ENCODE data around the gene DUS2.

The DUS2 gene

DNA sequence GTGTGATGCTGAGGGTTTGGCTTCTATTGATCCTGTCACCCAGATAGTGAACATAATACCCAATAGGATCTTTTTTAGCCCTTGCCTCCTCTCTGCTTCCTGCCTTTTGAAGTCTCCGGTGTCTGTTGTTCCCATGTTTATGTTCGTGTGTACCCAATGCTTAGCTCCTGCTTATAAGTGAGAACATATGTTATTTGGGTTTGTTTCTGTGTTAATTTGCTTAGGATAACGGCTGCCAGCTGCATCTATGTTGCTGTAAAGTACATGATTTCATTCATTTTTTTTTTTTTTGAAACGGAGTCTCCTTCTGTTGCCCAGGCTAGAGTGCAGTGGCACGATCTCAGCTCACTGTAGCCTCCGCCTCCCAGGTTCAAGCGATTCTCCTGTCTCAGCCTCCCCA lies 23.0 kb downstream of the DUS2 start:
- no peak for DNase-seq (ENCODE audit: low read depth in 2 of 2)

DNA sequence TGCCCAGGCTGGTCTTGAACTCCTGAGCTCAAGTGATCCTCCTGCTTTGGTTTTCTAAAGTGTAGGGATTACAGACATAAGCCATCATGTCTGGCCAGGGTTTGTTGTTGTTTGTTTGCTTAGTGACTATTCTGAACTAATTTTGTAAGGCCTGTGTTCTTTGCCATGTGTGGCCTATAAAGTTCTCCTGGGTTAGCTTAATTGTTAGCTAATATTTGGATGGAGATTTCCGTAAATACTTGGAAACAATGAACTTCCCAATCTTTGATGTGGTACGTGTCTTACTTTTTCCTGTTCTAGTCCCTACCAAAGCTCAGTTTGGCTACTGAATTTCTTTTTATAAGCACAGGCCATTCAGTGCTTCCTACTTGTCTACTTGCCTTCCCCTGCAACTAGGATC lies 24.9 kb downstream of the DUS2 start:
- no peak for DNase-seq (ENCODE audit: low read depth in 2 of 2)

DNA sequence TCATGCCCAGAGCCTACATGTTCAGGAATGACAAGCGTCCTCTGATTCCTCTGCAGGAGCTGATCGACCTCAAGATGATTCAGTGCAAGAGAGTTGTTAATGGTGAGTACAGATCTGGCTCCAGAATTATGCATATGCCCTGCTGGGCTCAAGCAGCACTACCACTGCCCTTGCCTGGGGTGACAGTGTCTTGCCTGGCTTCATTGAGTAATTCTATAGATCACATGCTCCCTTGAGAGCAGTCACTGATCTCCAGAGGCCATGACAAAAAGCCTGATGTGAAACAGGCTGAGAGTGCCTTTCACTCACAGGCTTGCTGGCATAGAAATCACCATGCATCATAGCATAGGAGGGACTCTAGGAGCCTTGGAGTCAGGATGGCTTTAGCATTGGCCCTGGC lies 26.4 kb downstream of the DUS2 start:
- DNase-seq (ENCODE audit: low read depth in 2 of 2): no peak

DNA sequence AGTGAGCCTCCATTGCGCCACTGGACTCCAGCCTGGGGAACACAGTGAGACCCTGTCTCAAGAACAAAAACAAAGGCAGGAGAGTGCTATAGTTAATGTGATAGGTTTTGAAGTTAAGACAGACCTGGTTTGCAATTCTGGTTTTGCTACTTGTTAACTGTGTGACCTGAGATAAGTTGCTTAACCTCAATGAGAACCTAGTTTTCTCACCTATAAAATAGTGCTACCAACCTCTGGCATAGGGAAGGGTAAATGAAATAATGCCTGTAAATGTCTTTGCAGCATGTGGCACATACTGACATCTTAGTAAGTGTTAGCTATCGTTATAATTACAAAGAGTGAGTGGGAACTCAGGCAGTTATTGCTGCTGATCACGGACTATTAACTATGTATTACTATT lies 32.3 kb downstream of the DUS2 start:
- no peak for DNase-seq (ENCODE audit: low read depth in 2 of 2)

DNA sequence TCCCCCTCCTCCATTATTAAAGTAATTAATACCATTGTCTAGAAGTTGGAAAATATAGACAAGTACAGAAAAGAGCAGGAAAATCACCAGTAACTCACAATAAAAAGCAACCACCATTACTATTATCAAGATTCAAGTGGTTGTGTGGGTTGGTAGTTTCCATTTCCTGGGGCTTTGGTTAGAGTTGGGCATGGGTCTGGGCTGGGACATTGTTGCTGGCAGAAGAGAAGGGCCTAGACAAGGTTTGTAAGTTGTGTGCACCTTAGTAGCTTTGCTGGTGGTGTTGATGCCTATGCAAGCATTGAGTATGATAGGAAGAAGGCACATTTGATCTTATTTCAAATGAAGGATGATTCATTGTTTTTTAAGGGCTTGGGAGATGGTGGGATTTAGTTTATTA lies 36.7 kb downstream of the DUS2 start:
- DNase-seq (ENCODE audit: low read depth in 2 of 2): no peak

DNA sequence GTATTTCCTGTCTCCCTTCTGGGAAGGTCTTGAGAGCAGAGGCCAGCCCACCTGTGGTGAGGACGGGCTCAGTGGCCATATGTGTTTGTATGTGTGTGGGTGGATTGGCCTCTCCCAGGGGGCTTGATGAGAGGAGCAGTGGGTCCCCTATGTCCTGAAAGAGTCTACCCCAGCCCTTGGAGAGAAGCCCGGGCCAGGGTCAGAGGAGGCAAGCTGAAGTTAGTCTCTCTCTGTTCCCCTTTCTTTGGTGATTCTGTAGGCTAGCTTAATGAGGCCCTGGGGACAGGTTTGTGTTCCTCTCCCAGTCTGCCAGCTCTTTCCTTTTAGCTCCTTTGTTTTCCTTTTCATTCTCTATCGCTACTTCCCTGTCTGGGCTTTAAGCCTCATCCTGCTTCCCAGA lies 38.3 kb downstream of the DUS2 start:
- DNase-seq (ENCODE audit: low read depth in 2 of 2): no peak

DNA sequence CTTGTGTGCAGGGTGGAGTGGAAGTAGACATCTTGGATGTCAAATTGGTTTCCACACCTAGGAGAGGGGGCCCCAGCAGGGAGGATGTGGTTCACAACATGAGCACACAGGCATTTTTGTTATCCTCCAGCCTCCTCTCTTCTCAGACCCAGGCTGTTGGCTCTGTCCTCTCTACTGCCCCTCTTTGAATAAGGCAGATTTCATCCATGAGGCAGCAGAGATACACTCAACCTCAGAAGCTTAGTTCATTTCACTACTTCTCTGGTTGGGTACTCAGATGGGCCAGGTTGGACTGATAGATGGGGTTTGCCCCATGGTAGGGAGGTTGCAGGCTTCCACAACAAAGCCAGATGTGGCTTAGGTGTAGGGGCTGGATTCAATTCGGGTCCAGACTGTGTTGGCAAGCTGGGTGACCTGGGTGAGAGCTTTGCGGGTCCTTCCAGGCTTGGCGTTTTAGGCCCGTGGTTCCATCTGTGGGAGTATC lies 39.9 kb downstream of the DUS2 start:
- DNase-seq (ENCODE audit: low read depth in 2 of 2): no peak

DNA sequence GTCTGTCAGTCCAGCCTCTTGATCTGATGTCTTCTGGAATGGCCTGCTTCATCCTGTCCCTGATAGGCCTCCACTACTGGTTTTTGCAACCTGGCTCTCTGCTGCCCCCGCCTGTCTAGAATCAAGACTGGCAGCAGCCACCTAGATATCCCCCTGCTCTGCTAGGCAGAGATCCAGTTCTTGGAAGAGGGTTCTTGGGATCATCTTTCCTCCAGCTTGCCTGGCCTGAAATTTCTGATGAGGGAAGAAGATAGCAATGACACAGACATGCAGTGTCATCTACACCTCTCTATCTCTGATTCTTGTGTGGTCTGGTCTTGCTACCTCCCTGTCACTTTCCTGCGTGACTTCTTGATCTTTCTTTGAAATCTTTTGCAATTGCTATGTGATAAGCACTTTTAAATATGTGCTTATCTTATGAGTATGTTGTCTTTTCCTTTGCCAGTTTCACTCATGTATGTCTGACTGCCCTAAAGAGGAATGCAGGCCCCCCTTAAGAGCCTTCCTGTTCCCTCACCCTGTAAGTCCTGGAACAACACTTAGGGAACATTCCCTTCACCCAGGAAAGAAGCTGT lies 41.8 kb downstream of the DUS2 start:
- peak; percentile 47 to 54 for DNase-seq (ENCODE audit: low read depth in 2 of 2)

DNA sequence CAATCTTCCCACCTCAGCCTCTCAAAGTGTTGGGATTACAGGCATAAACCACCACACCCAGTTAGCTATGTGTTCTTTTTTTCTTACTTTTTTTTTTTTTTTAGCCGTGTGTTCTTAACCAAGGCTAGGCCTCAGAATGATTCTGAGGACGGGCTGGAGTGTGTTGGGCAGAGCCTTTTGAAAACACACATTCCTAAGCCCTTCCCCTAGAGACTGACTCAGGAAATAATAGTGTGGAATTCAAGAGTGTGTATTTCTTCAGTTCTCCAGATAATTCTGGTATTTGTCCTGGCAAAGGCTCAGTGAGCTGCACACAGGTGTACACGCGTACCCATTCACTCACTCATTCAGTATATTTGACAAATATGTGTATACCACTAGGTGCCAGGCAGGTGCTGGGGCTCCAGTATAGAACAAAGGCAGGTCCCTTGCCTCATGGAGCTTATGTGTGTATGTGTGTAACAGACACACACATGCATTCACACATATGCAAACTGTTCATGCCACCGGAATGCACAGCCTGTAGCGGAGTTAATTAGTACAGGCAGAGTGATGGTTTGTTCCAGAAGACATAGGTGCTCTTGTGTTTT lies 42.7 kb downstream of the DUS2 start:
- DNase-seq (ENCODE audit: low read depth in 2 of 2): no peak

DNA sequence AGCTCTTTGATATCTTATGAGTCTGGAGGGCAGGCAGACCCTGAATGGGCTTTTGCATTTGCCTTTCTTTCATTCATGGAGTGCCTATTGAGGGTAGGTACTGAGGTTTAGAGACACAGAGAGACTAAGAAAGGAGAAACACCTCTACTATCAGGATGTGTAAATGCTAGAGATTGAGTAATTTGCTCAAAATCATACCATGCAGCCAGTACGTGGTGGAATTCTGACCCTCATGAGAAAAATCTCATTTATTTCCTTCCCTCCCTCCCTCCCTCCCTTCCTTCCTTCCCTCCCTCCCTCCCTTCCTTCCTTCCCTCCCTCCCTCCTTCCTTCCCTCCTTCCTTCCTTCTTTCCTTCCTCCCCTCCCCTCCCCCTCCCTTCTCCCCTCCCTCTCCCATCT lies 43.7 kb downstream of the DUS2 start:
- no peak for DNase-seq (ENCODE audit: low read depth in 2 of 2)

DNA sequence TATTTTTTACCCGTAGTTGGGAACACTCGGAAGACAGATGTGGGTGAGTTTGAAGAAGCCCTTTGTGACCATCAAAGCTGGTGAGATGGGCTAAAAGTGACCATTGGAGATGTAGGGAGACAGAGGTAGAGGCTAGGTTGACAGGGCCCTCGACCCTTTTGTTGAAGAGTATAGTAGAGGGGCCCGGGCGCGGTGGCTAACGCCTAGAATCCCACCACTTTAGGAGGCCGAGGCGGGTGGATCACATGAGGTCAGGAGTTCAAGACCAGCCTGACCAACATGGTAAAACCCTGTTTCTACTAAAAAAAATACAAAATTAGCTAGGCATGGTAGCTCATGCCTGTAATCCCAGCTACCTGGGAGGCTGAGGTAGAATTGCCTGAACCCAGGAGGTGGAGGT lies 45.8 kb downstream of the DUS2 start:
- no peak for DNase-seq (ENCODE audit: low read depth in 2 of 2)

DNA sequence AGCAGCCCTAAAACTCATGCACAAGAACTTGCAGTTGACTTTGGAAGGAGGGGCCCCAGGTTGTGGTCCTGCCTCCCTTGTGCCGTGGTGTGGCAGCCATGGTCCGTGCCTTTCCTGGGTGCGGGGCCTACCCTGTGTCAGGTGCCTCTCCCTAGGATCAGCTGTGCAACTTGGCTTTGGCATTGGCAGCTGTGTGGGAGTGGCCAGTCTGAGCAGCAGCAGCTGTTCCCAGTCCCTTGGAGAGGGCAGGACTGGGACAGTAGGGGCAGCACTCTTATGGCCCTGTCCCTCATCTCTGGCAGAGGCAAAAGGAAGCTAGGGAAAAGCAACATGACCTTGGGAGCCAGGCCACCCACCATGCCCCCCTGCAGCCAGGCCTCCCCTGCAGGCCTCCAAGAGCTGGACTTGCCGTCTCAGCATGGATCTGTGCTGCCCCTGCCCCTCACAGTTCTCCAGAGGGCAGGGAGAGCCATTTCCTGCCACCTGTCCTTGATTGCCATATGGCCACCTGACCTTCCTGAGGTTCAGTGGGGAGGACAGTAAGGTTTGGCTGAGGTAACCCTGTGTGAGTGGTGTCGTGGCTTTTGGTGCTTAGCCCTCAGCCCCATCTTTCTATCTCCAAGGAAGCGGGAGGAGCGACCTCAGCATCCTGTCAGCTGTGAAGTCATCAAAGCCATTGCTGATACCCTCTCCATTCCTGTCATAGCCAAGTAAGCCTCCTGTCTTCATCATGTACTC lies 46.6 kb downstream of the DUS2 start:
- no peak for DNase-seq (ENCODE audit: low read depth in 2 of 2)

DNA sequence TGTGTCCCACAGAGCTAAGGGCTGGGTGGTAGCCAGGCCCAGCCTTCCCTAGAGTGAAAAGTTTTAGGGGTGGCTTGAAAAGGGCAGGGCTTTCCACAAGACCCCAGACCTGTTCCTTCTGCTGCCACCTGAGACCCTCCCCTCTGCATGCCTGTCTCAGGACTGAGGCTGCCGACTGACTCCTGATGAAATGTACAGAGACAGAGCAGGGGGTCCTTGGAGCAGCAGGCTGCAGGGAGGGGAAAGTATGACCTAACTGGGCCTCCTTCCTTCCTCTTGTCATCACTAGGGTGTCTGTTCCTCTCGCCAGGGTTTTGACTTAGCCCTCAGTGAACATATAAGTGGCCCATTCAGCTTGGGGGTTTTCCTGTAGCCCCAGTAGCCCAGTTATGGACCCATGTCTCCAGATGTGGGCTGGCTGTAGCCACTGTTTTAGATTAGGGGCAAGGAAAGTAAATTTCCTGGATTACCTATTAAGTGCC lies 47.2 kb downstream of the DUS2 start:
- DNase-seq (ENCODE audit: low read depth in 2 of 2): no peak

DNA sequence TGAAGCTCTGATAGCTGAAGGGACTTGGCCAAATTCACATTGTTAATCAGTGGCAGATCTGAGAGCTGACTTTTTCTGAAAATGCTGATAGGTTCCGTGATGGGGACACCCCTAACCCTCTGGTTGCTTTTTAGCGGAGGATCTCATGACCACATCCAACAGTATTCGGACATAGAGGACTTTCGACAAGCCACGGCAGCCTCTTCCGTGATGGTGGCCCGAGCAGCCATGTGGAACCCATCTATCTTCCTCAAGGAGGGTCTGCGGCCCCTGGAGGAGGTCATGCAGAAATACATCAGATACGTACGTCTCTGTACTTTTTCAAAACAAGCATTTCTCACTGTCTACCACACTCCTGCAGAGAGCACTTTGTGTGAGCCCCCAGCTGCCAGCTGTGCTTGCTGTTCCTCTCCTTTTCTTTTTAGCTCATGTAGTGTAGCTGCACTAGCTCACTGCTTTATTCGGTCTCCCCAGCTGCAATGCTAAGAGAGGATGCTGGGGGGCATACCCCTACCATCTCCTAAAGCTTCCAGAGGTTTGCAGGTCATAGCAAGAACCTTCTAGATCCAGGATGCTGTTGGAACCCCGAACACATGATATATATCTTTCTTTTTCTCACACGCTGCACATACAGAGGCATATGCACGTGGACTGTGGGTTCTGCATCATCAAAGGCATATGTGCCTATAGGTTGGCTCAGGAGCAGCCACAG lies 47.9 kb downstream of the DUS2 start:
- DNase-seq (ENCODE audit: low read depth in 2 of 2): no peak

DNA sequence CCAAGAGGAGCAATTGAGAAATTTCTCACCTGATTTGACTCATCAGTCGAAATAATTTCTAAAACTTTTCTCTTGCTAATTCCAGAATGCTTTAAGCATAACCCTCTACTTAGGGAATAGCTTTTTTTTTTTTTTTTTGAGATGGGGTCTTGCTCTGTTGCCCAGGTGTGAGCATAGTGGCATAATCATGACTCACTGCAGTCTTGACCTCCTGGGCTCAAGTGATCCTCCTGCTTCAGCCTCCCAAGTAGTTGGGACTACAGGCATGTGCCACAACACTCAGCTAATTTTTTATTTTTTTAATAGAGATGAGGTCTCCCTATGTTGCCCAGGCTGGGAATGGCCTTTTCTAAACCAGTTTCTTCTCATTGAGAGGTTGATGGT lies 48.4 kb downstream of the DUS2 start:
- DNase-seq (ENCODE audit: low read depth in 2 of 2): no peak

DNA sequence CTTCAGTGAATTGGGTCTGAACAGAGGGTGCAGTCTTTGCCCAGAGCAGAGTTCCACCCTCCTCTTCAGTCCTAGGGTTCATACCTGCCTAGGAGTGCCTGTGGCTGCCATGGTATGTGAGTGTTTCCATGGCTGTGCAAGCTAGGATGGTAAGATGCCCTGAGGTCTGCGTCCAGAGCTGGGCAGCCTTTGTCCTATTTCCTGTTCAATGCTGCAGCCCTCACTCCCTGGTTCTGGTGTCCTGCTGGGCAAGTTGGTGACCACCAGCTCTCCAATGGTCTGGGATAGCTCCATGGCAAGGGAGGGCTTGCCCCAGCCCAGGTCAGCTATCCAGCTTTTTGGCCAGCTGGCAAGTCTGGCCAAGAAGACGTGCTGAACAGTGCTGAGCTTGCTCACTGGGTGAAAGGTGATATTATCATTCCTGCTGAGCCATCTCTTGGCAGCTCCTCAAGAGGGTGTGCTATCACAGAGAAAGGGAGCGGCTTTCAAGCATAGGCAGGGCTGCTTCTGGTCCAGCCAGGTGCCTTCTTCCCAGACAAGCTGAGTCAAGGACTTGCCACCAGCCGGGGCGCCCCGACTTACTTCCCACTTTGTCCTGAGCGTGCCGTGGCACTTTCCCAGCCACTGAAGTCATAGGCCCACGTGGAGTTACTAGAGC lies 49.1 kb downstream of the DUS2 start:
- DNase-seq (ENCODE audit: low read depth in 2 of 2): no peak

DNA sequence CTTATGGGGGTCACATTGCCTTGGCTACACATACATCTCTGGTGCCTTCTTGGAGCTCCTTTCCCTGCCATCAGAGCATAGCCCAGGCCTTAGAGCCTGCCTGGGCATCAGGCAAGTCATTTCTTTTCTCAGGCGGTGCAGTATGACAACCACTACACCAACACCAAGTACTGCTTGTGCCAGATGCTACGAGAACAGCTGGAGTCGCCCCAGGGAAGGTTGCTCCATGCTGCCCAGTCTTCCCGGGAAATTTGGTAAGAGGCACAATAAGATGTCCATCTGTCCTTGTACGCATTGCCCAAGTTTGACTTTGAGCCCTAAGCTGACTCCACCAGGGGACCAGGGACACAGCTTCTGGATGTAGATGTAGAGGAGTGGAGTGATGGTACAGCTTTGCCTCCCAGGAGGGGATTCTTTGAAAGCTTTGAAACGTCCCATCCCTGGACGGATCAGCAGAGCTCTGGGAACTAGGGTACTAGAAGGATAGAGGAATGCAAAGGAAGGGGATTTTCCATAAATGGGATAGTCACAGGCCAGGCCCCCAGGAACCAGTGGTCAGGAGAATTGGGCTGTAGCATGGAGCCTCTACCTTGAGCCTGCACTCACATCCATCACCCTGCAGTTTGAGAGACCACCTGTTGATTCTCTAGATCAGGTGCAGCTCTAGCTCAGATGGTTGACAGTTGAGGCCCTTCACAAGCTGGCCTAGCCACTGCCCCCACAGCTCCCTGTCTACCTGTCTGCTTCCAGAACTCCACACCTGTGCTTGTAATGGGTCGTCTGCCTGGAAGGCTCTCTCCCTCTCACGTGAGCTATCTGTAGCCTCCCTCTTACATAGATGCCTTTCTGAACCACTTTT lies 51.0 kb downstream of the DUS2 start:
- DNase-seq (ENCODE audit: low read depth in 2 of 2): no peak

DNA sequence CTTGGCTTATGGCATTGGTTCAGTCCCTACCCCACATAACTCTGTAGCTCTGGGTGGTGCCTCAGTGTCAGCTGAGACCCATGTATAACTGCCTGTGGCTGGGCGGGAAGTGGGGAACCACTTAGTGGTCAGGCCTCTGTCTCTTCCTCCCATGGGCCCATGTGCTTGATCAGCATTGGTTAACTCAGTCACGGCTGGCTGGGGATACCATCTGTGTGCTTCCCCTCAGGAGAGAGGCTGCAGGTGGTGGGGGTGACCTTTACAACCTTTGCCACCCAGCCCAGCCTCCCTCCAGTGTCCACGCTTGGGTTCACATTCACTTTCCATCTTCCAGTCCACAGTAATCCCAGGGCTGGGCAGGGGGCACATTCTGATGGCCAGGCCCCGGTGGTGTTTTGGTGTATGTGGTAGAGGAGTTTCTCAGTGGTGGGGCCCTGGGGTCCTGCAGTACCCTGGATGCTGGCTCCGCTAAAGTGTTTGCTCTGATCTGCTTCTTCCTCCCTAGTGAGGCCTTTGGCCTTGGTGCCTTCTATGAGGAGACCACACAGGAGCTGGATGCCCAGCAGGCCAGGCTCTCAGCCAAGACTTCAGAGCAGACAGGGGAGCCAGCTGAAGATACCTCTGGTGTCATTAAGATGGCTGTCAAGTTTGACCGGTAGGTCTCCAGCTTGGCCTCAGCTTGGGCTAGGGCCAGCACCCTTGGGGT lies 51.9 kb downstream of the DUS2 start:
- peak; percentile 43 to 56 for DNase-seq (ENCODE audit: low read depth in 2 of 2)

DNA sequence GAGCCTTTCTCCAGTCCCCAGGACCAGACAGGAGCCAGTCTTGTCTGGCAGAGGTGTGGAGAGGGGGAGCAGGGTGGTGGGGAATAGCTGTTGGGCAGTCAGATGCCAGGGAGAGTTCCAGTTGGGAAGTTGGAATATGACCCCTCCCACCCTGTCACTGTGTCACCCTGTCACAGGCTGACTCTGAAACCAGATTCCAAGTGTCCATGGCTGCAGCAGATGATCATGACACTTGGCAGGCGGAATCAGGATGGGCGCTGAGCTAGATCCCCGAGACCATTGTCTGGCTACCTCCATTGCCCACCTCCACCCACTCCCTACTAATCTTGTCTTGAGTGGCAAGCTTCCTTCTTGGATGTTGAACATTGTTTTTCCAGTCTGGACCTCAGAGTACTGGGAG lies 52.9 kb downstream of the DUS2 start:
- no peak for DNase-seq (ENCODE audit: low read depth in 2 of 2)

DNA sequence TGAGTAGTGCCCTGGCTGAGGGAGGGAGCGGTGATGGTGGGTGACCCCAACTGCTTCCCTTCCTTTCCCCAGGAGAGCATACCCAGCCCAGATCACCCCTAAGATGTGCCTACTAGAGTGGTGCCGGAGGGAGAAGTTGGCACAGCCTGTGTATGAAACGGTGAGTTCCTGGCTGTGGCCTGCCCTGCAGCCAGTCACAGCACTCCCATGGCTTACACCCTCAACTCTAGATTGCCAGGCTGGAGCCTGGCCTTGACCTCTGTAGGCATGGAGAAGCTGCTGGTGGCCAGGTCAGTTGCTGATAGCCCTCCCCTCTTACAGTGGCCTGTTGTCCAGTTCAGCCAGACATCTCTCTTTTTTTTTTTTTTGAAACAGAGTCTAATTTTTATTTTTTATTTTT lies 53.5 kb downstream of the DUS2 start:
- no peak for DNase-seq (ENCODE audit: low read depth in 2 of 2)
